22Rv1 (cell line): ENCODE results near the gene RAB17.

ENCODE experiments used
- H3K27ac ChIP-seq: fragments of 450-650 bp; 2 replicates; pipeline ENCODE4 v1.5.1; 2017
- ZFX ChIP-seq: fragments of 450-650 bp; IDR thresholded peaks from 2 replicates; pipeline ENCODE4 v1.6.1; 2017; ENCODE audit warnings: antibody characterized with exemption, borderline replicate concordance
- TF ChIP-seq, protein P1 (sequence below): fragments of 450-650 bp; IDR thresholded peaks from 2 replicates; pipeline ENCODE4 v1.5.1; 2017; ENCODE audit warnings: mild to moderate bottlenecking

RAB17 gene

DNA sequence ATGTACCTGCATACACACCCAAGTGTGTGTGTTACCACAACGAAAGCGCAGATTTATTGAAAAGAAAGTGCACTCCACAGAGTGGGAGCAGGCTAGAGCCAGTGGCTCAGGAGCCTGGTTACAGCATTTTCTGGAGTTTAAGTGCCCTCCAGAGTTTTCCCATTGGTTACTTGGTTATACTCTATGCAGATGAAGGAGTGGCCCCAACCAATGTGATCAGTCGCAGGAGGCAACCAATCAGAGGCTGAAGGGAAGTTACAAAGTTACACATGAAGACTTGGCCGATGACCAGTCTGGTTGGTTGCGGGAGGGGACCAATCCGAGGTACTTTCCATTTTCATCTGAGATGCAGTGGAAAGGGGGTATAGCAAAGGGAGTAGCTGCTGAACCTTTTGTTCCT, 37.6 kb downstream of the RAB17 start:
- peak overlapping the region; percentile 46; the same call in 1 of the 2 replicates for H3K27ac ChIP-seq
- TF ChIP-seq, protein P1, sequence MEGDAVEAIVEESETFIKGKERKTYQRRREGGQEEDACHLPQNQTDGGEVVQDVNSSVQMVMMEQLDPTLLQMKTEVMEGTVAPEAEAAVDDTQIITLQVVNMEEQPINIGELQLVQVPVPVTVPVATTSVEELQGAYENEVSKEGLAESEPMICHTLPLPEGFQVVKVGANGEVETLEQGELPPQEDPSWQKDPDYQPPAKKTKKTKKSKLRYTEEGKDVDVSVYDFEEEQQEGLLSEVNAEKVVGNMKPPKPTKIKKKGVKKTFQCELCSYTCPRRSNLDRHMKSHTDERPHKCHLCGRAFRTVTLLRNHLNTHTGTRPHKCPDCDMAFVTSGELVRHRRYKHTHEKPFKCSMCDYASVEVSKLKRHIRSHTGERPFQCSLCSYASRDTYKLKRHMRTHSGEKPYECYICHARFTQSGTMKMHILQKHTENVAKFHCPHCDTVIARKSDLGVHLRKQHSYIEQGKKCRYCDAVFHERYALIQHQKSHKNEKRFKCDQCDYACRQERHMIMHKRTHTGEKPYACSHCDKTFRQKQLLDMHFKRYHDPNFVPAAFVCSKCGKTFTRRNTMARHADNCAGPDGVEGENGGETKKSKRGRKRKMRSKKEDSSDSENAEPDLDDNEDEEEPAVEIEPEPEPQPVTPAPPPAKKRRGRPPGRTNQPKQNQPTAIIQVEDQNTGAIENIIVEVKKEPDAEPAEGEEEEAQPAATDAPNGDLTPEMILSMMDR = no peak

DNA sequence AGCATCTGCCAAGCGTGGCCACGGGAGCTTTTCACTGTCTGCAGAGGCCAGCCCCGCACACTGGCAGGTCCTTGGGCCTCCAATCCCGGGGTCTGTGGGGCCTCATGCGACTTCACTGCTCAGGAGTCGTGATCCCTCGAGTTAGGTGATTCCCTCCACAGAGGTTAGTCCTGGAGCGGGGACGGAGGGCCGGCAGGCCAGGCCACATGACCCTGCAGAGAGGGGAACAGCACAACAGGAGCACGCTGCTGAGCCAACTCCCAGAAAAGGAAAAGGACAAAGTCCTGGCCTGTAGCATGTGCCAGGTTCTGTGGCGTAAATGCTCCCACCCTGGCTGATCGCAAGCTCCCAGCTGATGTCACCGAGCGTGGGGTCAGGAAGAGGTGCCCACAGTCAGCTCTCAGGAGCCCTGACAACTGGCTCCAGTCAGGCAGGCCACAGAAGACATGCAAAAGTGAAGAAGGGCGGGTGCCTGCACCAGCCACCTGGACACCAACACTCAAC, 39.4 kb downstream of the RAB17 start:
- peak overlapping the region; percentile 46; the same call in 1 of the 2 replicates for H3K27ac ChIP-seq
- TF ChIP-seq, protein P1 = no peak
- no peak for TF ChIP-seq ZFX

DNA sequence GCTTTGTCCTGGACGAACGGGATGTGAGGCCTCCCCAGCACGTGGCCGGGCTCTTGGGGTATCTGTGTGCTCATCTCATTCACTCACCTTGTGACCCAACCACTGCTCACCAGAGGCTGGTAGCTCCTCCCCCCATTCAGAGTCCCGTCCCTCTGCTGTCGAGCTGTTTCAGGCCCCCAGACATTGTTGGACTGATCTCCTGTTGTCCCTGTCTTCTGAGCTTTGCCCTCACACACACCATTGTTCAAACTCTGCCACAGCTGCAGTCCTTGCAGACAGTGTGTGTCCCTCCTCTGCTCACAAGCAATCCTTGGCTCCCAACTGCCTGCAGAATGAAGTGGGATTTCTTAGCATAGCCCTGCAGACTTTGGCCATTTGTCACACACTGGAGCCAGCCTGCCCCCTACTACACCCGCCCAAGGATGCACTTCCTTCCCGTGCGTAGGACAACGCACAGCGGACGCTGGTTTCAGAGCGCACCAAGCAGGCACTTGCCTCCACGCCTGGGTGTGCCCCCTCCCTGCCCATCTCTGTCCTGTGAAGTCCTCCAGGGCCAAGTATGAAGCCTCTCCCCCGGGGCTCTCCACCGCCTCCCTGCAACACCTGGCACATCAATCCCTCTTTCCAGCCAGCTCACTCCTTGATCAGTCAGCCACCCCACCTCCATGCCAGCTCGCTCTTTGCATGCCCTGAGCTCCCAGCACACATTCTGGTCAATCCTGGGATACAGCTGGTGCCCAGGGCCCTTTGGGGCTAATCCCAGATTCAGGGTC, 40.7 kb downstream of the RAB17 start:
- no peak for TF ChIP-seq ZFX
- TF ChIP-seq, protein P1 = no peak

DNA sequence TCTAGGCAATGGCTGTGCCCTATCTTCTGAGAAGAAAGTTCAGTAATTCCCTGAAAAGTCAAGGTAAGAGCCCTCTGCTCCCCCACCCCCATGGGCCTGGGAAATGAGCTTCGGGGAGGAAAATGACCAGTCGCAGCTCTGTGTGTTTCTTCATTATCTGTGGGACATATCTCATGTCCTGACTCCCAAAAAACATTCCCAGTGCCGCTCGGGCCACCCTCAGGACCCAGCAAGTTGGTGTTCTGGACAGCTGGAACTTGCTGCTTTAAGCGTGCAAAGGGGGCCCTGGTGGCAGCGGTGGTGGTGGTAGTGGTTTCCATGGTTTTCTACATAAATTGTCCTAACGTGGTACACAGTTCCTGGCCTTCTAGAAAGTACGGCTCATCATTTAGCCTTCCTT, 41.3 kb downstream of the RAB17 start:
- TF ChIP-seq, protein P1 = no peak
- no peak for TF ChIP-seq ZFX

More for the DNA sequence above, 40.7 kb downstream of the RAB17 start:
- peak overlapping the region; percentile 46; the same call in 1 of the 2 replicates for H3K27ac ChIP-seq

DNA sequence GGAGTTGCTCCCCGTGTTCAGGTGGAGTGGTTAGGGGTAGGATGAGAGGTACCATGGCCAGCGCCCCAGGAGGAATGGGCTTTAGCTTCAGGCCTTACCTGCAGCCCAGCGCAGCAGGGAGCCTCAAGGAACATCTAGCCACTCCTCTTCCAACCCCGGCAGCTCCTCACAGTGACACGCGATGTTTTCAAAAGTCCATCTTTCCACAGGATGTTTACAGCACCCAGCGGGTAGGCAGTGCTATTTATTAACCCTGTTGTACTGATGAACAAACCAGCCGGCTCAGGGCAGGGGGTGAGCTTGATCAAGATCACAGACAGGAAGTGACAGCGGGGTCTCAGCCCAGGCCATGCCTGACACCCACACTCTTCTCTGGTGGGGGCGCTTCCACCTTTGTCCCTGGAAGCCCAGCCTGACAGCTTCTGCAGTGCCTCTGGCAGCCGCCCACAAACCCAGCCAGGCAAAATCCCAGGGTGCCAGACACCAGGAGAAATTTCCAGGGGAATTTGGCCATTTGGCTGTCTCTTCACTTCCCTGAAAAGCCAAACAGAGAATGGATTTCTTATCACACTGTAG, 42.6 kb downstream of the RAB17 start:
- peak overlapping the region; percentile 8; the same call in 1 of the 2 replicates for H3K27ac ChIP-seq
- TF ChIP-seq ZFX = no peak
- TF ChIP-seq, protein P1 = no peak

More for the DNA sequence above, 41.3 kb downstream of the RAB17 start:
- no peak overlapping the region; the same call in 1 of the 2 replicates for H3K27ac ChIP-seq

DNA sequence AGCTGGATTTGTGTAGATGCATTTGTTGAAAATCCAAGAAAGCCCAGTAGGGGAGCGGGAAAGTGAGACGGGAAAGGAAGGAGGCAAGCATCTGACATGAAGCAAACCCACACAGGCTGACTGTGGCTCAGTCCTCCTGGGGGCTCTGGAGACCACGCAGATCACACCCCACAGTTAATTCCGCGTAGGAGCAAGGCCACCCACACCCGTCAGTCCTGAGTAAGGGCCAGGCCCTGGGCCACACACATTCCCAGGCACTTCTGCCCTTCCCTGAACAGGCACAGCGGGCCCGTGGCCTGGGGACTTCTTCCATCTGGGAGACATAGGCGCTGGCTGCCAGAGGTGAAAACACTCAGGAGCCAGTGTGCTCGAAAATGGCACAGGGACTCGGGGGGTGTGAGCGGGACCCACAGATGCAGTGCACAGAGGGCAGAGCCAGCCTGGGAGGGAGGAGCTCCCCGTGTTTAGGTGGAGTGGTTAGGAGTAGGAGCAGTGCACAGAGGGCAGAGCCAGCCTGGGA, 43.6 kb downstream of the RAB17 start:
- no peak for TF ChIP-seq ZFX
- TF ChIP-seq, protein P1 = no peak
- 0 out of 2 replicates have a peak overlapping the region, but pooled peaks have one; percentile 23 for H3K27ac ChIP-seq
